PC-3 (cell line): ENCODE results near the gene TLE5. TPM values are rescaled to one million over a fixed set of nuclear protein-coding genes. Genes with fewer than 3 reads are reported as not detected.

ENCODE experiments used
- ATAC-seq: fragments of 200-7000 bp; cut with Tn5 transposase; 2 replicates; pipeline ENCODE4 v1.9.1; 2020; ENCODE audit warnings: mild to moderate bottlenecking, moderate library complexity
- BruUV-seq: library from RNA; stranded (reverse); fragments of 400-500 nt; replicated peaks from 2 replicates; lab custom pipeline; 2021; lab: Mats Ljungman, UMichigan
- CTCF ChIA-PET: fragments of 300-600 bp; sonication (Branson Sonifier 250); formaldehyde crosslinking; loops from one replicate; lab custom pipeline; 2022; ENCODE audit warnings: antibody characterized with exemption; lab: Charles Lee
- POLR2A ChIA-PET: fragments of 300-600 bp; sonication (Branson Sonifier 250); formaldehyde crosslinking; loops from one replicate; lab custom pipeline; 2022; ENCODE audit warnings: antibody characterized with exemption; ENCODE audit not compliant: unreplicated experiment; lab: Charles Lee
- DNase-seq: peaks from one replicate; pipeline ENCODE4 v3.0.0-alpha.2; 2015
- H2AFZ ChIP-seq: fragments of 300-600 bp; sonication (generic); 2 replicates; pipeline ENCODE4 v1.6.0; 2016; ENCODE audit warnings: antibody characterized with exemption, low read length
- H3F3A ChIP-seq: fragments of 300-600 bp; sonication (generic); one replicate; pipeline ENCODE4 v1.6.0; 2017; ENCODE audit warnings: antibody characterized with exemption, low read length, control low read depth, mild to moderate bottlenecking; ENCODE audit not compliant: unreplicated experiment
- H3K27ac ChIP-seq: fragments of 300-600 bp; sonication (generic); 2 replicates; pipeline ENCODE4 v1.5.1; 2016; ENCODE audit warnings: mild to moderate bottlenecking, low read length
- H3K27me3 ChIP-seq: fragments of 300-600 bp; sonication (generic); 2 replicates; pipeline ENCODE4 v1.6.1; 2016; ENCODE audit warnings: low read length, mixed read lengths
- H3K36me3 ChIP-seq: fragments of 300-600 bp; sonication (generic); 2 replicates; pipeline ENCODE4 v1.6.1; 2016; ENCODE audit warnings: low read depth, mixed run types, low read length, mixed read lengths
- H3K4me1 ChIP-seq: fragments of 300-600 bp; sonication (generic); 2 replicates; pipeline ENCODE4 v1.5.1; 2016; ENCODE audit warnings: low read length; ENCODE audit not compliant: insufficient read depth
- H3K4me2 ChIP-seq: fragments of 300-600 bp; sonication (generic); 2 replicates; pipeline ENCODE4 v1.6.0; 2016; ENCODE audit warnings: low read length
- H3K4me3 ChIP-seq: fragments of 300-600 bp; sonication (generic); 2 replicates; pipeline ENCODE4 v1.5.1; 2016; ENCODE audit warnings: mild to moderate bottlenecking, low read length, mixed read lengths
- H3K79me2 ChIP-seq: fragments of 300-600 bp; sonication (generic); 2 replicates; pipeline ENCODE4 v1.6.1; 2017; ENCODE audit warnings: low read length, mixed read lengths
- H3K9ac ChIP-seq: fragments of 300-600 bp; sonication (generic); 2 replicates; pipeline ENCODE4 v1.6.0; 2016; ENCODE audit warnings: mild to moderate bottlenecking, low read length
- H3K9me2 ChIP-seq: fragments of 300-600 bp; sonication (generic); replicated peaks from 2 replicates; pipeline ENCODE4 v1.6.1; 2016; ENCODE audit warnings: mixed run types, low read length, mixed read lengths
- H3K9me3 ChIP-seq: fragments of 300-600 bp; sonication (generic); 2 replicates; pipeline ENCODE4 v1.6.1; 2016; ENCODE audit warnings: low read length, mixed read lengths
- H4K20me1 ChIP-seq: fragments of 300-600 bp; sonication (generic); 2 replicates; pipeline ENCODE4 v1.6.1; 2016; ENCODE audit warnings: low read length, mixed read lengths
- CTCF ChIP-seq: fragments of 300-600 bp; sonication (generic); conservative IDR thresholded peaks from 2 replicates; pipeline ENCODE4 v1.5.1; 2017; ENCODE audit warnings: antibody characterized with exemption, low read depth, mild to moderate bottlenecking, low read length
- EZH2 ChIP-seq: fragments of 300-600 bp; sonication (generic); IDR thresholded peaks from one replicate; pipeline ENCODE4 v1.6.1; 2017; ENCODE audit warnings: antibody characterized with exemption, mild to moderate bottlenecking, low read length; ENCODE audit not compliant: unreplicated experiment
- EZH2phosphoT487 ChIP-seq: fragments of 300-600 bp; sonication (generic); IDR thresholded peaks from 2 replicates; pipeline ENCODE4 v1.6.1; 2018; ENCODE audit warnings: mild to moderate bottlenecking, antibody characterized with exemption, low read length, borderline replicate concordance
- intact Hi-C: fragments of 100-400 bp; cut with micrococcal nuclease; formaldehyde crosslinking; loops from 2 replicates; pipeline ENCODE4 v1.9.0; 2023
- total RNA-seq: library from RNA; depleted of rRNA; stranded (reverse); fragments of >200 nt; gene quantifications from 2 replicates; pipeline ENCODE4 v1.2.3, GENCODE V29; 2014

The TLE5 gene
- total RNA-seq, 1 experiment from 2014 or later, result 351 TPM

GRCh38 chr19:3054972-3055740 is 7.1 kb downstream of the TLE5 start:
- no peaks in the 10 kb centered on the region for H4K20me1 ChIP-seq
- intact Hi-C loops, result no loop called here
- H3K9me3 ChIP-seq, result no peaks in the 10 kb centered on the region
- H3K27ac ChIP-seq, result peak overlapping the region; percentile 59
- DNase-seq (peak; percentile 49), ATAC-seq (peak; percentile 70)
- ChIA-PET CTCF (no interaction called here), POLR2A (no interaction called here)
- no peaks in the 10 kb centered on the region for H3K27me3 ChIP-seq
- H3K9me2 ChIP-seq, result no peaks in the 10 kb centered on the region
- no peak overlapping the region for H3K4me3 ChIP-seq
- no TSS peak for BruUV-seq
- peaks cover 16% of the 10 kb centered on the region for H3K4me1 ChIP-seq
- peaks cover 7% of the 10 kb centered on the region; the same call in 1 of the 2 replicates for H3K79me2 ChIP-seq
- H3K36me3 ChIP-seq, result peaks cover 9% of the 10 kb centered on the region; the same call in 1 of the 2 replicates
- 0 out of 2 replicates have a peak overlapping the region, but pooled peaks have one; percentile 17 for H3K9ac ChIP-seq
- peak overlapping the region; percentile 66 for H3K4me2 ChIP-seq
- TF ChIP-seq EZH2phosphoT487 (no peak), EZH2 (no peak), CTCF (no peak)
- H2AFZ ChIP-seq, result no peak overlapping the region
- no peaks in the 10 kb centered on the region for H3F3A ChIP-seq

GRCh38 chr19:3054265-3054971 is 7.9 kb downstream of the TLE5 start:
- no peaks in the 10 kb centered on the region for H3K9me2 ChIP-seq
- POLR2A ChIA-PET, result no interaction called here
- ATAC-seq (no peak), DNase-seq (no peak)
- TF ChIP-seq EZH2phosphoT487, result no peak
- TF ChIP-seq EZH2, result no peak
- TF ChIP-seq CTCF, result no peak
- H3K4me3 ChIP-seq, result no peak overlapping the region
- H3K4me1 ChIP-seq, result peaks cover 16% of the 10 kb centered on the region
- H3K9ac ChIP-seq, result 0 out of 2 replicates have a peak overlapping the region, but pooled peaks have one; percentile 17
- no peak overlapping the region for H2AFZ ChIP-seq
- peaks cover 9% of the 10 kb centered on the region; the same call in 1 of the 2 replicates for H3K36me3 ChIP-seq
- no peaks in the 10 kb centered on the region for H3K27me3 ChIP-seq
- CTCF ChIA-PET, result no interaction called here
- H3K79me2 ChIP-seq, result no peaks in the 10 kb centered on the region
- no TSS peak for BruUV-seq
- no peaks in the 10 kb centered on the region for H3K9me3 ChIP-seq
- H3K4me2 ChIP-seq, result peak overlapping the region; percentile 66; the same call in 1 of the 2 replicates
- no peaks in the 10 kb centered on the region for H3F3A ChIP-seq
- H4K20me1 ChIP-seq, result no peaks in the 10 kb centered on the region
- peak overlapping the region; percentile 32 for H3K27ac ChIP-seq
- intact Hi-C loops, result no loop called here
